Measurements from ENCODE around the gene PSG2. TPM values are rescaled to one million over a fixed set of nuclear protein-coding genes. Genes with fewer than 3 reads are reported as not detected.
"Not testable (repeated sequence)": the region's sequence is repeated elsewhere in the genome, so short reads cannot be mapped to it uniquely, and the experiment has no call there.

PSG2 gene
- total and polyA plus RNA-seq, 5 donors: not detected

GRCh38 chr19:43027061-43027460, 55.4 kb downstream of the PSG2 start:
- intact Hi-C loops (cut with DNase I); H3K27me3 ChIP-seq (ENCODE audit: control insufficient read depth, insufficient read depth); DNase-seq; ATAC-seq; H3K4me1 ChIP-seq (ENCODE audit: control insufficient read depth, insufficient read depth, low read length); H3K9me3 ChIP-seq (ENCODE audit: control insufficient read depth, low read length); H3K27ac ChIP-seq (ENCODE audit: low read length); H3K4me3 ChIP-seq (ENCODE audit: low read length): not testable (repeated sequence)
- 77% methylated on average over 8 of the region's 8 CpGs for WGBS

DNA sequence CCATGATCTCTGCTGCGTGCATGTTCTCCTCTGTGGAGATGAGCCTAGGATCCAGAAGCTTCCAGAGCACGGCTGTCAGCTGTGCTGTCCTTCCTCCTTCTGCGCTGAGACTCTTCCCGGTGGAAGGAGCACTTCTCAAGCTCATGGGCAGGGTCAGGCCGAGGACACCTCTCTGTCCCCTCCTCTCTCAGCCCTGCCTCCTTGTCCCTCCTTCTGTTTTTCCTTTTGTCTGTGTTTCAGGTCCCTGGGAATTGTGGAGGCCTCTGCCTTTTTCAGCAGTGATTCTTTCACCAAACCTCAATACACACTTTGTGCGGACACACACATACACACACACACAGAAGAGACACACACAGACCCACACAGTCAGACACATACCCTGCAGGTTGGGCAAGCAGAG, 56.1 kb downstream of the PSG2 start, which contains the start of gene PSG11:
TSS of gene PSG11 (minus strand) at position 101 of the 400 bp plus-strand sequence. CDS start at position 4, 97 bp downstream.
- 76% methylated on average over 6 of the region's 6 CpGs for WGBS
- H3K27me3 ChIP-seq (ENCODE audit: control insufficient read depth, insufficient read depth); H3K27ac ChIP-seq (ENCODE audit: low read length); H3K4me1 ChIP-seq (ENCODE audit: control insufficient read depth, insufficient read depth, low read length); intact Hi-C loops (cut with DNase I); DNase-seq; H3K4me3 ChIP-seq (ENCODE audit: low read length); ATAC-seq; H3K9me3 ChIP-seq (ENCODE audit: control insufficient read depth, low read length): not testable (repeated sequence)

- intact Hi-C loops (cut with DNase I); H3K27me3 ChIP-seq (ENCODE audit: control insufficient read depth, insufficient read depth); H3K9me3 ChIP-seq (ENCODE audit: control insufficient read depth, low read length); H3K4me3 ChIP-seq (ENCODE audit: low read length); ATAC-seq; H3K27ac ChIP-seq (ENCODE audit: low read length); H3K4me1 ChIP-seq (ENCODE audit: control insufficient read depth, insufficient read depth, low read length); DNase-seq: not testable (repeated sequence)
- WGBS: 66% methylated on average over 4 of the region's 4 CpGs
Measured at GRCh38 chr19:43022098-43022497, 60.4 kb downstream of the PSG2 start.

DNA sequence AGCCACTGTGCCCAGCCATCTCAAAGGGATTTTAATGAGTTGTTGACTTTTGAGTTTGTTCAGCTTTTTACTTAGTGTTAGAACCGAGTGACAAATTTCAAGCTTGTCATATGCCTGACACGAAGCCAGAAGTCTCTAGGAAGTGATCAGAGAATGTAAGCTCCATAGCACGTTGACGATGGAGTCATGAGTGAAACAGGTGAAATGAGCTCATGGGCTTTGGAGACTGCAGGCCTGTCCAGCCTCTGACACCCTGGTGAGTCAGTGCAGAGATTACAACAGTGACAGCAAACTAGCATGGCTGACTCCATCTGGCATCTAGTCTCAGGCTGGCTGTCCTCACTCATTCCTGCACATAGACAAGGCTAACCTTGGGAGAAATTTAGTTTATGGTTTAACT, 60.9 kb downstream of the PSG2 start:
- DNase-seq; H3K27ac ChIP-seq (ENCODE audit: low read length); ATAC-seq; H3K4me3 ChIP-seq (ENCODE audit: low read length); H3K9me3 ChIP-seq (ENCODE audit: control insufficient read depth, low read length); H3K4me1 ChIP-seq (ENCODE audit: control insufficient read depth, insufficient read depth, low read length); H3K27me3 ChIP-seq (ENCODE audit: control insufficient read depth, insufficient read depth); intact Hi-C loops (cut with DNase I): not testable (repeated sequence)
- 65% methylated on average over 4 of the region's 4 CpGs for WGBS

DNA sequence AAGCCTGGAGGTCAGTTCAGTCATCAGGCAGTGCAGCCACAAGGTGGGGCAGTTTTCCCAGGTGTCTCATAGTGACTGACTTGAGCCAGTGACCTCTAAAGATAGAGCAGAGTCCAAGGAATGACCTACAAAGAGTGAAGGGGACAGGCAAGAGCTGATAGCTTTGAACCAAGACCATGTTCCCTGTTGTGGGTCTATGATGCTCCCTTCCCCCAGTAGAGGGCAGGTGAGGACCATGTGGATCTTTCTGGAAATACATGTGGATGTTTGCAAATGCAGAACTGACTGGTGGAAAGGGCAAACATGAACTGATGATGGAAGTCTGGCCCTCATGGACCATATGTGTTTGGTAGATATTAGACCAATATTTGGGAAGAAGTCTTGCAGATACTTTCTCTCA, 62.9 kb downstream of the PSG2 start:
- DNase-seq; H3K27ac ChIP-seq (ENCODE audit: low read length); H3K27me3 ChIP-seq (ENCODE audit: control insufficient read depth, insufficient read depth); intact Hi-C loops (cut with DNase I); H3K4me3 ChIP-seq (ENCODE audit: low read length); H3K9me3 ChIP-seq (ENCODE audit: control insufficient read depth, low read length); H3K4me1 ChIP-seq (ENCODE audit: control insufficient read depth, insufficient read depth, low read length); ATAC-seq: not testable (repeated sequence)

Other genes starting within 250 kb of the PSG2 start
- gene PSG1, start 203.0 kb downstream of the PSG2 start, total RNA-seq: not detected
- not detected for gene PSG1, start 203.0 kb downstream of the PSG2 start, polyA plus RNA-seq
- gene PSG6, start 164.8 kb downstream of the PSG2 start, total RNA-seq: not detected
- gene PSG6, start 164.8 kb downstream of the PSG2 start, polyA plus RNA-seq: not detected
- gene PSG7, start 145.5 kb downstream of the PSG2 start, total RNA-seq: not detected
- gene PSG7, start 145.5 kb downstream of the PSG2 start, polyA plus RNA-seq: not detected
- not detected for gene PSG11, start 56.2 kb downstream of the PSG2 start, total RNA-seq
- gene PSG11, start 56.2 kb downstream of the PSG2 start, polyA plus RNA-seq: not detected
- not detected for gene PSG5, start 103.8 kb upstream of the PSG2 start, total RNA-seq
- not detected for gene PSG5, start 103.8 kb upstream of the PSG2 start, polyA plus RNA-seq
- gene PSG4, start 122.9 kb upstream of the PSG2 start, total RNA-seq: not detected
- not detected for gene PSG4, start 122.9 kb upstream of the PSG2 start, polyA plus RNA-seq
- not detected for gene PSG9, start 186.8 kb upstream of the PSG2 start, total RNA-seq
- gene PSG9, start 186.8 kb upstream of the PSG2 start, polyA plus RNA-seq: not detected